ENCODE measurements around the gene MMP25. TPM values are rescaled to one million over a fixed set of nuclear protein-coding genes. Genes with fewer than 3 reads are reported as not detected.

Gene MMP25
- total RNA-seq, 1 experiment from 2014 or later: 0.67 TPM

- DNase-seq (ENCODE audit: low read depth, low spot score) (no peak), ATAC-seq (no peak)
- BruUV-seq (replicated peaks): no TSS peak
- in situ Hi-C loops (cut with HindIII; ENCODE audit: low pct_unique_long_range_greater_than_20kb, low sequenced_read_pairs): no loop called here
- no peaks in the 10 kb centered on the region for H3K9me3 ChIP-seq (ENCODE audit: control insufficient read depth, insufficient read depth, low read depth, low read length)
- intact Hi-C loops (cut with micrococcal nuclease; ENCODE audit: unreplicated experiment): no loop called here
- peaks cover 5% of the 10 kb centered on the region for H3K4me1 ChIP-seq (ENCODE audit: control insufficient read depth, insufficient read depth, low read length)
- no peak for TF ChIP-seq POLR2AphosphoS5 (IDR thresholded peaks at IDR 0.05; ENCODE audit: low read depth, low read length)
- TF ChIP-seq SIN3A (IDR thresholded peaks at IDR 0.05; ENCODE audit: borderline replicate concordance, insufficient read depth, low read depth, low read length): no peak
- TF ChIP-seq CTCF (IDR thresholded peaks at IDR 0.05): no peak
- no peak for TF ChIP-seq REST (IDR thresholded peaks at IDR 0.05; ENCODE audit: insufficient read depth in 1 of 2, low read depth in 2 of 2, low read length in 1 of 2)
- TF ChIP-seq TCF7L2 (IDR thresholded peaks at IDR 0.05; ENCODE audit: low read depth, low read length): no peak
- no peak overlapping the region for H3K27ac ChIP-seq (ENCODE audit: low read length)
- no peak overlapping the region; a peak in 1 of 4 replicates for H3K4me3 ChIP-seq (ENCODE audit: low read depth in 2 of 2, low read length in 2 of 2)
- no peaks in the 10 kb centered on the region for H3K36me3 ChIP-seq (ENCODE audit: control insufficient read depth, insufficient read depth, low read length)
- ChIA-PET POLR2A (no interaction called here), CTCF (no interaction called here)
- no peaks in the 10 kb centered on the region for H3K27me3 ChIP-seq (ENCODE audit: control insufficient read depth, insufficient read depth, low read length)
Measured at GRCh38 chr16:3099395-3099731, 53.0 kb downstream of the MMP25 start.

GRCh38 chr16:3099732-3100499 lies 53.6 kb downstream of the MMP25 start:
- DNase-seq (ENCODE audit: low read depth, low spot score) (no peak), ATAC-seq (peak; percentile 82)
- in situ Hi-C loops (cut with HindIII; ENCODE audit: low pct_unique_long_range_greater_than_20kb, low sequenced_read_pairs) (no loop called here), intact Hi-C loops (cut with micrococcal nuclease; ENCODE audit: unreplicated experiment) (no loop called here)
- H3K4me1 ChIP-seq (ENCODE audit: control insufficient read depth, insufficient read depth, low read length): peaks cover 5% of the 10 kb centered on the region
- H3K27me3 ChIP-seq (ENCODE audit: control insufficient read depth, insufficient read depth, low read length): no peaks in the 10 kb centered on the region
- H3K27ac ChIP-seq (ENCODE audit: low read length): peak overlapping the region; percentile 70; the same call in 1 of the 2 replicates
- no TSS peak for BruUV-seq (replicated peaks)
- TF ChIP-seq REST (IDR thresholded peaks at IDR 0.05; ENCODE audit: insufficient read depth in 1 of 2, low read depth in 2 of 2, low read length in 1 of 2): no peak
- TF ChIP-seq SIN3A (IDR thresholded peaks at IDR 0.05; ENCODE audit: borderline replicate concordance, insufficient read depth, low read depth, low read length): no peak
- no peak for TF ChIP-seq CTCF (IDR thresholded peaks at IDR 0.05)
- no peak for TF ChIP-seq TCF7L2 (IDR thresholded peaks at IDR 0.05; ENCODE audit: low read depth, low read length)
- no peak for TF ChIP-seq POLR2AphosphoS5 (IDR thresholded peaks at IDR 0.05; ENCODE audit: low read depth, low read length)
- peak overlapping the region; percentile 7 to 49; a peak in 3 of 4 replicates for H3K4me3 ChIP-seq (ENCODE audit: low read depth in 2 of 2, low read length in 2 of 2)
- no peaks in the 10 kb centered on the region for H3K36me3 ChIP-seq (ENCODE audit: control insufficient read depth, insufficient read depth, low read length)
- ChIA-PET POLR2A (no interaction called here), CTCF (no interaction called here)
- no peaks in the 10 kb centered on the region for H3K9me3 ChIP-seq (ENCODE audit: control insufficient read depth, insufficient read depth, low read depth, low read length)

All from Panc1 (cell line).